Suppressor macrophage treated with lipopolysaccharide for 4 hours (primary cell): ENCODE results near the gene GPR21.

Experiments used
- DNase-seq: peaks from one replicate; pipeline ENCODE4 v3.0.0-alpha.2; 2020

Gene GPR21

GRCh38 chr9:123033352-123033751 lies at the start of gene GPR21:
TSS of gene GPR21 (plus strand) at chr9:123033667. CDS start at chr9:123034567, 900 bp downstream.
- no peak for DNase-seq

GRCh38 chr9:122986010-122986409 lies 47.5 kb upstream of the GPR21 start:
- DNase-seq = no peak

- DNase-seq = no peak
These were observed 45.3 kb upstream of the GPR21 start for GRCh38 chr9:122988141-122988540.

GRCh38 chr9:122988920-122989621 lies 44.4 kb upstream of the GPR21 start:
- DNase-seq = peak; percentile 10

GRCh38 chr9:122991370-122991830 lies 42.1 kb upstream of the GPR21 start:
- DNase-seq = peak; percentile 68

- no peak for DNase-seq
These were observed 36.9 kb upstream of the GPR21 start for GRCh38 chr9:122996586-122996985.

- no peak for DNase-seq
These were observed 35.0 kb upstream of the GPR21 start for GRCh38 chr9:122998448-122998847.

- no peak for DNase-seq
These were observed 32.9 kb upstream of the GPR21 start for GRCh38 chr9:123000371-123001068.

- DNase-seq = peak; percentile 35
These were observed 30.7 kb upstream of the GPR21 start for GRCh38 chr9:123002754-123003153.

GRCh38 chr9:123003466-123003865 lies 30.0 kb upstream of the GPR21 start:
- no peak for DNase-seq

- DNase-seq = no peak
These were observed 27.5 kb upstream of the GPR21 start for GRCh38 chr9:123005964-123006363.

GRCh38 chr9:123007269-123007668 lies 26.2 kb upstream of the GPR21 start:
- no peak for DNase-seq

- DNase-seq = no peak
These were observed 24.6 kb upstream of the GPR21 start for GRCh38 chr9:123008909-123009308.

- DNase-seq = no peak
These were observed 22.1 kb upstream of the GPR21 start for GRCh38 chr9:123011380-123011779.

GRCh38 chr9:123011878-123012528 lies 21.5 kb upstream of the GPR21 start:
- no peak for DNase-seq

- DNase-seq = no peak
These were observed 16.8 kb upstream of the GPR21 start for GRCh38 chr9:123016631-123017030.

GRCh38 chr9:123020796-123021195 lies 12.7 kb upstream of the GPR21 start:
- DNase-seq = no peak

- DNase-seq = no peak
These were observed 7.0 kb upstream of the GPR21 start for GRCh38 chr9:123026425-123026824.

GRCh38 chr9:123027517-123027916 lies 6.0 kb upstream of the GPR21 start:
- peak; percentile 13 for DNase-seq

- no peak for DNase-seq
These were observed 5.3 kb upstream of the GPR21 start for GRCh38 chr9:123028136-123028535.

GRCh38 chr9:123028973-123029372 lies 4.5 kb upstream of the GPR21 start:
- DNase-seq = no peak

GRCh38 chr9:123031963-123032362 lies 1.5 kb upstream of the GPR21 start:
- no peak for DNase-seq

GRCh38 chr9:123033864-123034601 lies 566 bp downstream of the GPR21 start:
- no peak for DNase-seq
